ENCODE data around the gene PRPF40B. TPM values are rescaled to one million over a fixed set of nuclear protein-coding genes. Genes with fewer than 3 reads are reported as not detected.
A peak's percentile ranks its signal among the peaks of the same experiment; 100 is the strongest.

PRPF40B gene
- total and polyA plus RNA-seq, 9 donors, result 10.8 to 15.7 (median 14.0) TPM

GRCh38 chr12:49646331-49646830 lies 23.0 kb downstream of the PRPF40B start:
- Histone ChIP-seq H3K9me3 (replicated peaks; ENCODE audit: control insufficient read depth, low read depth, low read length) (no peaks in the 10 kb centered on the region), H3K27me3 (ENCODE audit: control insufficient read depth, insufficient read depth, low read length) (no peaks in the 10 kb centered on the region), H3K36me3 (ENCODE audit: control insufficient read depth, insufficient read depth, low read length) (peaks cover 93% of the 10 kb centered on the region), H3K27ac (ENCODE audit: low read length) (peak overlapping the region; percentile 13), H3K4me3 (ENCODE audit: low read length) (no peak overlapping the region), H3K4me1 (ENCODE audit: control insufficient read depth, insufficient read depth, low read length) (peaks cover 39% of the 10 kb centered on the region)
- DNase-seq, result no peak
- 92% methylated on average over 7 of the region's 7 CpGs for WGBS (ENCODE audit: insufficient coverage)

- Histone ChIP-seq H3K9me3 (replicated peaks; ENCODE audit: control insufficient read depth, low read depth, low read length) (no peaks in the 10 kb centered on the region), H3K36me3 (ENCODE audit: control insufficient read depth, insufficient read depth, low read length) (peaks cover 94% of the 10 kb centered on the region), H3K27me3 (ENCODE audit: control insufficient read depth, insufficient read depth, low read length) (no peaks in the 10 kb centered on the region), H3K4me1 (ENCODE audit: control insufficient read depth, insufficient read depth, low read length) (peaks cover 42% of the 10 kb centered on the region), H3K4me3 (ENCODE audit: low read length) (no peak overlapping the region), H3K27ac (ENCODE audit: low read length) (peak overlapping the region; percentile 69)
- no peak for DNase-seq
- WGBS (ENCODE audit: insufficient coverage), result 31% methylated on average over 2 of the region's 12 CpGs
Measured at GRCh38 chr12:49646871-49647654, 23.7 kb downstream of the PRPF40B start.

DNA sequence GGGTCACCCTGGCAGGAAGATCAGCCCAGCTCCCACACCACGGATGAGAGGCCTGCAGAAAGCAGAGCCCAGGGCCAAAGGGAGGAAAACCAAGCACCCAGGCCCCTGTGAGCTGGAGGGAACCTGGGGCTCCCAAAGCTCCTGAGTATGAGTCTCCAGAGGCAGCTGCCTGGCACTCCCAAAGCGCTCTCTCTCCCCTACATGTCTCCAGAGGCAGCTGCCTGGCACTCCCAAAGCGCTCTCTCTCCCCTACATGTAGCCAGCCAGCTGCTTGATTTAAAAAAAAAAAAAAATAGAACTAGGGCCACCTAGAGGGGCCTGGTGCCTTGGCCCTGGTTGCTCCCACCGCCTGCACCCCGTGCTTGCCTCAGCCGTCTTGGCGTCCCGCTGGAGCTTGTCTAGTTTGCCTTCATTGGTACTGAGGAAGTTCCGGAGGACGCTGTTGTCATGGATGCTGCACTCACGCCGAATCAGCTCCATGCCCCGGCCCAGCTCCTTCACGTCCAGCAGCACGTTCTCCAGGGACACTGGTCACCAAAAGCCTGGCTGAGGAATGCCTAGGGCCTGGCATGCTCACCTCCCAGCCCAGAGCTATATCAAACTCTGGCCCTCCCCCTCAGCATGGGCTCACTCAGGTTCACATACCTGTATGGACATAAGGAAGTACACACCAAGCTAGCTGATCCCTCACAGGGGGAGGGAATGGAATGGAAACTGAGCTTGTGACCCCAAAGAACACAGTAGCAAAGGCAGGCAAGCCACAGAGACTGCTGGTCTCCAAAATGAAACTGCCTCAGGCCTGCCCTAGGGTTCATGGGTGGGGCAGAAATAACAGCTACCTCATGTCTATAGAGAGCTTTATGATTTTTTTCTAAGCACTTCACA lies 24.7 kb downstream of the PRPF40B start:
- H3K4me3 ChIP-seq (ENCODE audit: low read length), result no peak overlapping the region
- WGBS (ENCODE audit: insufficient coverage), result 74% methylated on average over 13 of the region's 15 CpGs
- DNase-seq, result no peak
- H3K27me3 ChIP-seq (ENCODE audit: control insufficient read depth, insufficient read depth, low read length), result no peaks in the 10 kb centered on the region
- H3K36me3 ChIP-seq (ENCODE audit: control insufficient read depth, insufficient read depth, low read length), result peaks cover 94% of the 10 kb centered on the region
- H3K4me1 ChIP-seq (ENCODE audit: control insufficient read depth, insufficient read depth, low read length), result peaks cover 42% of the 10 kb centered on the region
- no peaks in the 10 kb centered on the region for H3K9me3 ChIP-seq (replicated peaks; ENCODE audit: control insufficient read depth, low read depth, low read length)
- H3K27ac ChIP-seq (ENCODE audit: low read length), result peak overlapping the region; percentile 69

DNA sequence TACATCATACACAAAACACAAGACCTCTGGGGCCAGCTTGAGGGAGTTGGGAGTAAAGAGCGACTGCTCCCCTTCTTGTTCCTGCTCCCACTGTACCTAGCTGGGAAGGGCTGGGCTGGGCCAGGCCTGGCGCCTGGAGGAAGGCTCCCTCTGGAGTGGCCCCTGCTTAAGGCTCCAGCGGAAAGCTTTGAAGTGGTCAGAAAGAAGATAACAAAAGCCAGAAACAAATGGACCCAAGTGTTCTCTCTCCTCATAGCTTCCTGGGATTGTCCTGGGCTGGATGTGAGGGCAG lies 25.3 kb downstream of the PRPF40B start:
- H3K27me3 ChIP-seq (ENCODE audit: control insufficient read depth, insufficient read depth, low read length), result no peaks in the 10 kb centered on the region
- WGBS (ENCODE audit: insufficient coverage), result no CpG with 5 or more reads among the region's 3 CpGs
- peaks cover 94% of the 10 kb centered on the region for H3K36me3 ChIP-seq (ENCODE audit: control insufficient read depth, insufficient read depth, low read length)
- no peak for DNase-seq
- no peak overlapping the region for H3K4me3 ChIP-seq (ENCODE audit: low read length)
- peaks cover 42% of the 10 kb centered on the region for H3K4me1 ChIP-seq (ENCODE audit: control insufficient read depth, insufficient read depth, low read length)
- no peak overlapping the region for H3K27ac ChIP-seq (ENCODE audit: low read length)
- H3K9me3 ChIP-seq (replicated peaks; ENCODE audit: control insufficient read depth, low read depth, low read length), result no peaks in the 10 kb centered on the region

DNA sequence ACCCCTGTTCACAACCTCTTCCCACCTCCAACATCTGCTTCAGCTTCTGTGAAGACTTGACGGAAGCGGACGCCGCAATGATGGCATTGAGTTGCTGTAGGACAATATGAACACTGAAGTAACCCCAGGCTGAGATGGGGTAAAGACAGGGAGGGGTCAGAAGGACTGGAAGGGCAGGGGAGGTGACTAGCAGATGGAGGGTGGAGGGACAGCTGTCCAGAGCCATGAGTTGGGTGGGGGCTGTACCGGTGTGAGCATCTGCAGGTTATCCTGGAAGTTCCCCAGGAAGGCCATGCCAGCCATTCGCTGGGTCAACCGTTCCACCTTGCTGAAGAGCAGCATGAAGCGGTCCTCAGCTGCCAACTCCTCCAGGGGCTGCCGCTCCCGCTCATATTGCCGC lies 26.1 kb downstream of the PRPF40B start:
- Histone ChIP-seq H3K27ac (ENCODE audit: low read length) (peak overlapping the region; percentile 13), H3K27me3 (ENCODE audit: control insufficient read depth, insufficient read depth, low read length) (no peaks in the 10 kb centered on the region), H3K36me3 (ENCODE audit: control insufficient read depth, insufficient read depth, low read length) (peaks cover 93% of the 10 kb centered on the region), H3K9me3 (replicated peaks; ENCODE audit: control insufficient read depth, low read depth, low read length) (no peaks in the 10 kb centered on the region), H3K4me1 (ENCODE audit: control insufficient read depth, insufficient read depth, low read length) (peaks cover 42% of the 10 kb centered on the region), H3K4me3 (ENCODE audit: low read length) (no peak overlapping the region)
- WGBS (ENCODE audit: insufficient coverage), result 92% methylated on average over 7 of the region's 11 CpGs
- DNase-seq, result no peak

DNA sequence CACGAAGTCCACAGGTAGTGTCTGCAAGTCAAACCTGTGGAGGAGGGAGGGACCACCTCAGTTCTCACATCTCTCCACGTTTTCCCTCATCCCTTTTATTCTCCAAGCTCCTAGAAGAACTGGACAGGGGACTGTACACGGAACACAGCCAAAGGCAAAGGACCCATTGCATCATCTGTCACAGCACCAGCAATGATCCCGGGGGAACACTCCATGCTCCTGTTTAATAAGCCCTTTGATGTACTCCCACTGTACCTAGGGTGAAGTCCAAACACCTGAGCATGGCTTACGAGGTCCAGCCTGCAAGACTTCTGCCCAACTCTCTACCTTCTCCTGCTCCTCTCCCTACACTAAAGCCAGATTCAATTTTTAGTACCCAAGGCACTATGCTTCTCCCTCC lies 26.5 kb downstream of the PRPF40B start:
- Histone ChIP-seq H3K27ac (ENCODE audit: low read length) (no peak overlapping the region), H3K9me3 (replicated peaks; ENCODE audit: control insufficient read depth, low read depth, low read length) (no peaks in the 10 kb centered on the region)

DNA sequence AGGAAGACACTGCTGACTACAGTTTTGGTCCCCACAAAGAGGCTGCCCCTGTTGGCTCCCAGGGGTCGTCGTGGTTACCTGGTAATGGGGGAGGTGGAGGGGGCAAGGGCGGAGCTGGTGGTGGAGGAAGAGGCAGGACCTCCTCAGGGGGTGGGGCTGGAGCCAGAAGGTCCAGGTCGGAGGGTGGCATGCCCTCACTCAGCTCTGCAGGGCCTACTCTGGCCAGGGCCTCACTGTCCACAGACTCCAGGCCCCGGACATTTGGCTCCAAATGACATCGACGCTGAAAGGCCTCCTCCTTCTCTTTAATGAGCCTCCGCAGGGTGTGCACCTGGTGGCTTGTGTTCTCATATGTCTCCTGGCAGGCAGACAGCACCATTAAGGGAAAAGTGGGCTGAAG lies 28.5 kb downstream of the PRPF40B start:
- Histone ChIP-seq H3K4me1 (ENCODE audit: control insufficient read depth, insufficient read depth, low read length) (peaks cover 41% of the 10 kb centered on the region), H3K4me3 (ENCODE audit: low read length) (no peak overlapping the region), H3K27ac (ENCODE audit: low read length) (no peak overlapping the region), H3K36me3 (ENCODE audit: control insufficient read depth, insufficient read depth, low read length) (peaks cover 90% of the 10 kb centered on the region), H3K27me3 (ENCODE audit: control insufficient read depth, insufficient read depth, low read length) (no peaks in the 10 kb centered on the region), H3K9me3 (replicated peaks; ENCODE audit: control insufficient read depth, low read depth, low read length) (no peaks in the 10 kb centered on the region)
- DNase-seq, result no peak
- WGBS (ENCODE audit: insufficient coverage), result 57% methylated on average over 7 of the region's 8 CpGs

More for the DNA sequence above, 26.5 kb downstream of the PRPF40B start:
- H3K27me3 ChIP-seq (ENCODE audit: control insufficient read depth, insufficient read depth, low read length), result no peaks in the 10 kb centered on the region
- no peak for DNase-seq
- WGBS (ENCODE audit: insufficient coverage), result 90% methylated on average over 3 of the region's 5 CpGs
- no peak overlapping the region for H3K4me3 ChIP-seq (ENCODE audit: low read length)
- H3K4me1 ChIP-seq (ENCODE audit: control insufficient read depth, insufficient read depth, low read length), result peaks cover 39% of the 10 kb centered on the region
- H3K36me3 ChIP-seq (ENCODE audit: control insufficient read depth, insufficient read depth, low read length), result peaks cover 94% of the 10 kb centered on the region

DNA sequence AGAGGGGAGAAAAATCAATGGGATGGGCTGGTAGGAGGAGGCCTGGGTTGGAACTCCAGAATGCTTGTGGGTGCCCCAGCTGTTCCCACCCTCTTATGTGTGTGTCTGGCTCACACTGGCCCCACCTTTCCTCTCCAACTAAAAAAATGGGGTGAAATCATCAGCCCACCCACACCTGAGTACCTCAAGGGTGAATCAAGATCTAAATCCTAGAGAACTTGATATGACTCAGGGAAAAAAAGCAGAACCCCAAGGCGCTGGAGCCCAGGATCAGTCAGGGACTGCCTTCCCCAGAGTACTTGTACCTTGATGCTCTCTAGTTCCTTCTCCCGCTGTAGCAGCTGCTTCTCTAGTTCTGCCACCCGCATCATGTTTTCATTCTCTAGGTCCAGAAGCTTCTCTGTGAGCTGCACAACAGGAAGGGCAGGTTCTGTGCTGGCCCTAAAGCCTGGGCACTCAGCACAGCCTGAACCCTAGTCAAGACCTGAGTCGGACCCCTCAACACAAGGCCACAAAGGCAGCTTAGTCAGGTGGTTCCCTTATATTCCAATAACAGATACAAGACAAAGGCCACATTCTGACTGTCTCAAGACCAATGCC lies 29.7 kb downstream of the PRPF40B start:
- 91% methylated on average over 4 of the region's 4 CpGs for whole genome bisulfite sequencing (ENCODE audit: insufficient coverage)
- DNase-seq, result no peak
- H3K36me3 ChIP-seq (ENCODE audit: control insufficient read depth, insufficient read depth, low read length), result peaks cover 96% of the 10 kb centered on the region

GRCh38 chr12:49654715-49655114 lies 31.4 kb downstream of the PRPF40B start:
- 88% methylated on average over 3 of the region's 5 CpGs for WGBS (ENCODE audit: insufficient coverage)
- Histone ChIP-seq H3K9me3 (replicated peaks; ENCODE audit: control insufficient read depth, low read depth, low read length) (no peaks in the 10 kb centered on the region), H3K4me1 (ENCODE audit: control insufficient read depth, insufficient read depth, low read length) (peaks cover 26% of the 10 kb centered on the region), H3K27me3 (ENCODE audit: control insufficient read depth, insufficient read depth, low read length) (no peaks in the 10 kb centered on the region), H3K36me3 (ENCODE audit: control insufficient read depth, insufficient read depth, low read length) (peaks cover 91% of the 10 kb centered on the region), H3K4me3 (ENCODE audit: low read length) (no peak overlapping the region), H3K27ac (ENCODE audit: low read length) (no peak overlapping the region)
- DNase-seq, result no peak

More for the DNA sequence above, 29.7 kb downstream of the PRPF40B start:
- Histone ChIP-seq H3K27me3 (ENCODE audit: control insufficient read depth, insufficient read depth, low read length) (no peaks in the 10 kb centered on the region), H3K27ac (ENCODE audit: low read length) (no peak overlapping the region), H3K9me3 (replicated peaks; ENCODE audit: control insufficient read depth, low read depth, low read length) (no peaks in the 10 kb centered on the region), H3K4me3 (ENCODE audit: low read length) (no peak overlapping the region), H3K4me1 (ENCODE audit: control insufficient read depth, insufficient read depth, low read length) (peaks cover 38% of the 10 kb centered on the region)
